Thoracic aorta (tissue), 2 donors: ENCODE results near the gene SNCA. TPM values are rescaled to one million over a fixed set of nuclear protein-coding genes. Genes with fewer than 3 reads are reported as not detected.

Experiments
- ATAC-seq: fragments of 150-250 bp; one replicate; pipeline ENCODE4 v1.8.0; 2017; ENCODE audit warnings: low read depth; ENCODE audit not compliant: insufficient number of reproducible peaks, low FRiP score
- DNase-seq: peaks from one replicate; pipeline ENCODE4 v3.0.0-alpha.2; 2020; ENCODE audit warnings: low spot score
- H3K27ac ChIP-seq, 2 donors: fragments of 200-600 bp; sonication (generic); 1 replicate in 1 of 2; 2 replicates in 1 of 2; pipeline ENCODE4 v1.5.1; 2016; ENCODE audit warnings: mild to moderate bottlenecking in 2 of 2, moderate library complexity in 2 of 2
- H3K27me3 ChIP-seq: fragments of 200-600 bp; sonication (generic); replicated peaks from 2 replicates; pipeline ENCODE4 v1.6.0; 2016; ENCODE audit warnings: mild to moderate bottlenecking; ENCODE audit not compliant: insufficient read depth
- H3K36me3 ChIP-seq: fragments of 200-600 bp; sonication (generic); one replicate; pipeline ENCODE4 v1.5.1; 2016
- H3K4me1 ChIP-seq, 2 donors: fragments of 200-600 bp; sonication (generic); 1 replicate in 1 of 2; 2 replicates in 1 of 2; pipeline versions ENCODE4 v1.5.1 to v1.6.0; 2016; ENCODE audit warnings: low read depth in 2 of 2, mild to moderate bottlenecking in 1 of 2; ENCODE audit not compliant: control insufficient read depth in 1 of 2
- H3K4me3 ChIP-seq: fragments of 200-600 bp; sonication (generic); 2 replicates; pipeline ENCODE4 v1.5.1; 2016; ENCODE audit warnings: mild to moderate bottlenecking
- H3K9me3 ChIP-seq: fragments of 200-600 bp; sonication (generic); 2 replicates; pipeline ENCODE4 v1.5.1; 2016
- CTCF ChIP-seq: fragments of 200-600 bp; sonication (generic); IDR thresholded peaks from one replicate; pipeline ENCODE4 v1.5.1; 2019; ENCODE audit warnings: antibody characterized with exemption
- total RNA-seq, 2 donors: library from RNA; depleted of rRNA; stranded (reverse); fragments of >200 nt; gene quantifications; one replicate each; pipeline versions ENCODE4 v1.1.0 to v1.2.3, GENCODE V29; 2016

SNCA gene
- total RNA-seq, 2 donors from 2014 or later, result 1.5 to 14.3 TPM

- Histone ChIP-seq H3K36me3 (no peaks in the 10 kb centered on the region), H3K4me3 (no peak overlapping the region), H3K27me3 (no peaks in the 10 kb centered on the region), H3K4me1 (no peaks in the 10 kb centered on the region), H3K27ac (no peak overlapping the region), H3K9me3 (no peaks in the 10 kb centered on the region)
- ATAC-seq, result no peak
- TF ChIP-seq CTCF, result no peak
- DNase-seq, result no peak
Observed at GRCh38 chr4:89868999-89869589, 32.1 kb upstream of the SNCA start.

- no peak overlapping the region for H3K27ac ChIP-seq
- H3K4me3 ChIP-seq, result no peak overlapping the region
- ATAC-seq, result no peak
- no peak for DNase-seq
- no peaks in the 10 kb centered on the region for H3K9me3 ChIP-seq
- H3K4me1 ChIP-seq, result no peaks in the 10 kb centered on the region
- TF ChIP-seq CTCF, result no peak
- no peaks in the 10 kb centered on the region for H3K27me3 ChIP-seq
- H3K36me3 ChIP-seq, result no peaks in the 10 kb centered on the region
Observed at GRCh38 chr4:89868276-89868675, 31.3 kb upstream of the SNCA start.

GRCh38 chr4:89863533-89863932 is 26.6 kb upstream of the SNCA start:
- Histone ChIP-seq H3K27me3 (no peaks in the 10 kb centered on the region), H3K4me3 (no peak overlapping the region), H3K9me3 (no peaks in the 10 kb centered on the region), H3K36me3 (no peaks in the 10 kb centered on the region), H3K4me1 (no peaks in the 10 kb centered on the region), H3K27ac (no peak overlapping the region)
- TF ChIP-seq CTCF, result no peak
- no peak for DNase-seq
- no peak for ATAC-seq

GRCh38 chr4:89860971-89861370 is 24.0 kb upstream of the SNCA start:
- TF ChIP-seq CTCF, result no peak
- Histone ChIP-seq H3K9me3 (no peaks in the 10 kb centered on the region), H3K27ac (no peak overlapping the region), H3K36me3 (no peaks in the 10 kb centered on the region), H3K4me3 (no peak overlapping the region), H3K4me1 (no peaks in the 10 kb centered on the region), H3K27me3 (no peaks in the 10 kb centered on the region)
- ATAC-seq, result no peak
- DNase-seq, result no peak

- no peak overlapping the region for H3K27ac ChIP-seq
- ATAC-seq, result no peak
- no peak for TF ChIP-seq CTCF
- H3K4me1 ChIP-seq, result no peaks in the 10 kb centered on the region
- no peak for DNase-seq
- no peaks in the 10 kb centered on the region for H3K27me3 ChIP-seq
- no peaks in the 10 kb centered on the region for H3K9me3 ChIP-seq
- no peaks in the 10 kb centered on the region for H3K36me3 ChIP-seq
- no peak overlapping the region for H3K4me3 ChIP-seq
Observed at GRCh38 chr4:89855236-89855635, 18.3 kb upstream of the SNCA start.
